ENCODE results near the gene TAB3.
"Not testable (repeated sequence)": the region's sequence is repeated elsewhere in the genome, so short reads cannot be mapped to it uniquely, and the experiment has no call there.

DNA sequence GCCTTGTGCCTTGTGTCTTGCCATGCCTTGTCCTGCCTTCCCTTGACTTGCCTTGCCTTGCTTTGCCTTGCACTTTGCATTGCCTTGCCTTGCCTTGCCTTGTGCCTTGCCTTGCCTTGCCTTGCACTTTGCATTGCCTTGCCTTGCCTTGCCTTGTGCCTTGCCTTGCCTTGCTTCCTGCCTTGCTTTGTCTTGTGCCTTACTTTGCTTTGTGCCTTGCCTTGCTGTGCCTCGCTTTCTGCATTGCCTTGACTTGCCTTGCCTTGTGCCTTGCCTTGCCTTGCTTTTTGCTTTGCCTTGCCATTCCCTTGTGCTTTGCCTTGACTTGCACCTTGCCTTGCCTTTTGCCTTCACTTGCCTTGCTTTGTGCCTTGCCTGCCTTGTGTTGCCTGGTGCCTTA is 91.8 kb downstream of the TAB3 start:
- TF ChIP-seq CTCF, EZH2phosphoT487 (IDR thresholded peaks at IDR 0.05; ENCODE audit: low read length): not testable (repeated sequence)
